Right kidney (tissue), 1 donor: ENCODE data around the gene LLGL1.

ENCODE experiments used
- DNase-seq: peaks from one replicate; pipeline ENCODE4 v3.0.0-alpha.2; 2016

Gene LLGL1

GRCh38 chr17:18252160-18252559 is 26.7 kb downstream of the LLGL1 start:
- no peak for DNase-seq

GRCh38 chr17:18253187-18253884 is 27.9 kb downstream of the LLGL1 start:
- DNase-seq, result no peak

- DNase-seq, result no peak
These were observed 28.7 kb downstream of the LLGL1 start for GRCh38 chr17:18253947-18254821.

- no peak for DNase-seq
These were observed 29.6 kb downstream of the LLGL1 start for GRCh38 chr17:18254888-18255649.

GRCh38 chr17:18256351-18256750 is 30.9 kb downstream of the LLGL1 start:
- no peak for DNase-seq

- no peak for DNase-seq
These were observed 31.3 kb downstream of the LLGL1 start for GRCh38 chr17:18256776-18257175.

GRCh38 chr17:18257268-18257981 is 32.0 kb downstream of the LLGL1 start:
- DNase-seq, result no peak

- no peak for DNase-seq
These were observed 32.5 kb downstream of the LLGL1 start for GRCh38 chr17:18257982-18258355.

- peak; percentile 88 for DNase-seq
These were observed 33.1 kb downstream of the LLGL1 start, which contains the start of gene FLII for GRCh38 chr17:18258356-18259038. Gene FLII (minus strand): TSS chr17:18258738. CDS start chr17:18258690, 48 bp downstream.

- DNase-seq, result no peak
These were observed 34.3 kb downstream of the LLGL1 start for GRCh38 chr17:18259621-18260331.

GRCh38 chr17:18260332-18261145 is 35.1 kb downstream of the LLGL1 start, which contains the start of gene MIEF2:
Gene MIEF2 (plus strand): TSS chr17:18260662. CDS start chr17:18262721, 2,059 bp downstream.
- DNase-seq, result peak; percentile 94

GRCh38 chr17:18261146-18261515 is 35.7 kb downstream of the LLGL1 start:
- DNase-seq, result no peak

- no peak for DNase-seq
These were observed 36.2 kb downstream of the LLGL1 start for GRCh38 chr17:18261659-18262058.

GRCh38 chr17:18262111-18262510 is 36.7 kb downstream of the LLGL1 start:
- no peak for DNase-seq

GRCh38 chr17:18262641-18263040 is 37.2 kb downstream of the LLGL1 start:
- DNase-seq, result no peak

- DNase-seq, result no peak
These were observed 38.6 kb downstream of the LLGL1 start for GRCh38 chr17:18263885-18264682.

GRCh38 chr17:18267366-18267765 is 41.9 kb downstream of the LLGL1 start:
- DNase-seq, result no peak

GRCh38 chr17:18267927-18268711 is 42.7 kb downstream of the LLGL1 start:
- DNase-seq, result no peak
